Measurements from ENCODE around the gene KRT26.

KRT26 gene

DNA sequence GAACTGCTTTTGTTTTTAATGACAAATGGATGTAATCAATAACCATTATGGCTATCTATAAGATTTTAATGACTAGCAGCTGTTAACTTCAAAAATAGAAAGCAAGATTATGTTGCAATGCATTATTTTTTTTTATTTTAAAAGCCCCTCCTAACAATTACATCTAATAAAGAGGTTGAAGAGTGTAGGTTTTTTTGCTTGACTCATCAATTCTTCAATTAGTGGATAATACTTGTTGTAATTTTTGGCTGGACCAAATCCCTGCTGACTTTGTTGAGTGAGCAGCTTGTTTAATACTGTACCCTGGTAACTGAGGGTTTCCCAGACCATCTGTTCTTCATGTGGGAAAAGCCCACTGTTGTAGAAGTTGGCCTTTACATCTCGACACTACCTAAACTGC is 41.0 kb downstream of the KRT26 start:
- no peak for DNase-seq (ENCODE audit: insufficient read length, low spot score)
- FAIRE-seq: no peak
- TF ChIP-seq POLR2A (IDR thresholded peaks at IDR 0.05; ENCODE audit: low read depth, low read length): no peak

DNA sequence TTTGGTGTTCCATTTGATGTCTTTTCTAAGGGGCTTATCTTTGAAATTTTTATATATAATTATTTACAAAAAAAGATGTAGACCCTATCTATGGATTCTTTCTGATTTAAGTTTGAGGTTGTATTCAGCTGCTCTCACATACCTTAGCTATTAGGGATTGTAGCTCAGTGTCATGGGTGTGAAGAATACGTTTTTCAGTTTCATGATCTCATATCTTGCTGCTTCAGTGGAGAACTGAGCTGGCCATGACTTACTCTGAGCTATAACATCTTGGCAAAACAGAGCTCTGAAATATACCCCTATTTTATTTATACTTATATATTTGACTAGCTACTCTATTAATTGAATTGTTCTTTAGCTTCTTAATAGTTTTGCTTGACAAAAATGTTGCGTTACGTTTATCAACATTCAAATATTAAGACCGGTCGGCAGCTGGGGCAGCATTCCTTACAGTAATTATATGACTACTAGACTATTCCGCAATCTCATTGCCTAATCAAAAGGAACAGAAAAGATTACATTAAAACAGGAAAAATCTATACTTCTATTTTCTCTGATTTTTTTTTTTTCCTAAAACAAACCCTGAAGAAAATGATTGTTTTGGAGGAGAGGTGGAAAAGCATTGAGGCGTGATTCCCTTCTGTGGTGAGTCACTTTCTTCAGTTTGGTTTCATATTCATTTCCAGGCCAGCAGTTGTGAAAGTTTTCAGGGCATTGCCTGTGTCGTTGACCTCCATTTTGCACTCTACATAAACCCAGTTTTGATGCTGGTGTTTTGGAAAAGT is 44.4 kb downstream of the KRT26 start:
- FAIRE-seq (no peak), DNase-seq (ENCODE audit: insufficient read length, low spot score) (no peak)
- TF ChIP-seq POLR2A (IDR thresholded peaks at IDR 0.05; ENCODE audit: low read depth, low read length): no peak

DNA sequence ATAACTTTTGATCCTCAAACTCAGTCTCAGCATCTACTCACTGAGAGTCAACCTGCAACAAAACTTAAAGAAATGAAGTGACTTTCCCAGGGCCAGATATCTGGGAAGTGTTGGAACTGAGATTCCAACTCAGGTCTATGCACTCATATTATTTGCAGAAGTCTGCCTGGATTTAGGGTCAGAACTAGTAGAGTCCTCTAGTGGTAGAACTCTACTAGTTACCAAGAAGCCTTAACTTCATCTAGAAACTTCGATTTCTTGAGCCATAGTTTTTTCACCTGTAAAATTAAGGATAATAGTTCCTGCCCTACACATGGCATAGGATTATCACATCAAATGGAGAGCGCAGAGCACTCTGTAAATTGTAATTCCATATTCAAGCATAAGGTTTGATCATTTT is 45.1 kb downstream of the KRT26 start:
- FAIRE-seq (no peak), DNase-seq (ENCODE audit: insufficient read length, low spot score) (no peak)
- no peak for TF ChIP-seq POLR2A (IDR thresholded peaks at IDR 0.05; ENCODE audit: low read depth, low read length)

DNA sequence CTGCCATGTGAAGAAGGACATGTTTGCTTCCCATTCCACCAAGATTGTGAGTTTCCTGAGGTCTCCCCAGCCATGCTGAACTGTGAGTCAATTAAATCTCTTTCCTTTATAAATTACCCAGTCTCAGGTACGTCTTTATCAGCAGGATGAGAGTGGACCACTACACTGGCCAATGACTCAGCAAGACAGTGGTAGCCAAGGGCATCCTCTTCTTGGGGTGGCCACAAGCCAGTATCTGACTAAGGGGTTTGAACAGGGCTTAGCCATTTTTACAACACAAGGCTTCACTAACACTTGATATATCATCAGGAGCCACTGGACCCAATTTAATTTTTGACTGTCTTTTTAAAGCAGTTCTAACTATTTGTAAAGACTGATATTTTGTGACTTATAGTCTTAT is 47.3 kb downstream of the KRT26 start:
- FAIRE-seq (no peak), DNase-seq (ENCODE audit: insufficient read length, low spot score) (no peak)
- no peak for TF ChIP-seq POLR2A (IDR thresholded peaks at IDR 0.05; ENCODE audit: low read depth, low read length)

DNA sequence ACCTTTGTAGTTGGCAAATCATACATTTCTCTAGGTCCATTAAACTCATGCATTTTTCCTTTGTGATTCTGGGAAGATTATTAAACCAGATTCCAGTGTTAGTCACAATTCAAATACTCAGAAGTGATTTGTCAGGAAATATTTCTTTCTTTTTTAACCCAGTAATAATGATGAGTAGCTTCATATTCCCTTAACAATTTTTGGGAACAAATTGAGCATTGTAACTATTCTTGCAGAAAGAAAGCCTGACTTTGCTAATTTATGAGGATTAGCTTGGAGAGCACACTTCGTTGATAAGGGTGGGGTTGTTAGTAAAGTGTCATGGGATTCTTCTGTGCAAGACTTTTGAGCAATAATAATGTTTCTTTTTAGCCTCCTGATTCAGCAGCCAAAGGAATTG is 49.8 kb downstream of the KRT26 start:
- no peak for TF ChIP-seq POLR2A (IDR thresholded peaks at IDR 0.05; ENCODE audit: low read depth, low read length)
- FAIRE-seq (no peak), DNase-seq (ENCODE audit: insufficient read length, low spot score) (no peak)

- DNase-seq (ENCODE audit: insufficient read length, low spot score): no peak
- FAIRE-seq: no peak
- no peak for TF ChIP-seq POLR2A (IDR thresholded peaks at IDR 0.05; ENCODE audit: low read depth, low read length)
Measured at GRCh38 chr17:40720899-40721298, 51.1 kb downstream of the KRT26 start.

- FAIRE-seq: no peak
Measured at GRCh38 chr17:40718930-40719329, 53.1 kb downstream of the KRT26 start.

DNA sequence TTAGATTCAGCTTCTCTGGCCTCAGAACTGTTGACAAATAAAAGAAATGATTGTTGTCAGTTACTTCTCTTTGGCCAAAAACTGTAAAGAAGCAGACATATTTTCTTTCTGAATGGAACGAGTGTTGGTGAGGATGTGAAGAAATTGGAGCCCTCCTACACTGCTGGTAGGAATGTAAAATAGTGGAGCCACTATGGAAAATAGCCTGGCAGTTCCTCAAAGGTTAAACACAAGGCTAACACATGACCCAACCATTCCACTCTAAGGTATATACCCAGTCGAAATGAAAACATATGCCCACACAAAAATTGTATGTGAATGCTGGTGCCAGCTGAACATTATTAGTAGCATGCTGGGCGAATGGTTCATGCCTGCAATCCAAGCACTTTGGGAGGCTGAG is 54.2 kb downstream of the KRT26 start:
- DNase-seq (ENCODE audit: insufficient read length, low spot score) (no peak), FAIRE-seq (no peak)
- TF ChIP-seq POLR2A (IDR thresholded peaks at IDR 0.05; ENCODE audit: low read depth, low read length): no peak

More at GRCh38 chr17:40718930-40719329, 53.1 kb downstream of the KRT26 start:
- TF ChIP-seq POLR2A (IDR thresholded peaks at IDR 0.05; ENCODE audit: low read depth, low read length): no peak
- no peak for DNase-seq (ENCODE audit: insufficient read length, low spot score)
